C1 segment of cervical spinal cord (tissue), 14 donors: ENCODE data around the gene DLG2.
"Not testable (repeated sequence)": the region's sequence is repeated elsewhere in the genome, so short reads cannot be mapped to it uniquely, and the experiment has no call there.

Experiments used
- DNase-seq, 14 donors: peaks; one replicate each; lab custom pipeline; 2025; lab: John Stamatoyannopoulos, UW

Gene DLG2

DNA sequence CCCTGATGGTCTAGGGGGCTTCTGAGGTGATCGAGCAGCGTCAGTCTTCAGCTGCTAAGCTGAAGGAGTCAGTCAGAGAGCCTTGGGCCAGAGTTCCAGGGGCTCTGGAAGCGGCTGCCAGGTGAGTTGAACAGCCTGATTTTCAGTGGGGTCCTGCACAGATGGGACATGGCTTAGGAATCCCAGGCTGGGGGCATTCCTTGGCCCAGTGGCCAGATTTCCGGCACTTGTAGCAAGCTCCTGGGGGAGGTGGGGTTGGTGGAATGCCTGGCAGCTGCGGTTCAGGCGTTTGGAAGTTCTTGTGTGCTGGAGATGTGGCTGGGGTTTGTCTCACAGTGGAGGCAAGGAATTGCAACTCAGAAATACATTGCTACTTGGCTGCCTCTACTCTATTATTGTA, 2192.3 kb downstream of the DLG2 start:
- not testable (repeated sequence) for DNase-seq

DNA sequence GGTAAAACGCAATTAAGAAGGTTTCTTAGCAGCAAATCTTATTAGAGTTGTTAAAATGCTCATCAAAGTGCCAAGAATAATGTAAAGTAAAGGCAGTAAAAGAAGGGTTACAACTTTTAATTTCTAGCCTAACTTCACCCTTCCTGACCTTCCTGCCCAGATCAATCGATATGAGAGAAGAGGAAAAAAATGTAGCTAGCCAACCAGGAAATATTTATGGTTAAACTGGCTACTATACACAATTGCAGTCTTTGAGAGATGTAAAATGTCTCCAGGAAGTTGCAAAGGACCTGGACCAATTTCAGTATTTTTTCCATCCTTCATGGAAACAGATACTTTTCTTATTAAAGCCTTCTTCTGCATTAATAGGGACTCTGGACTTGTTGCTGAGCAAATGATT, 2199.2 kb downstream of the DLG2 start:
- no peak for DNase-seq

DNA sequence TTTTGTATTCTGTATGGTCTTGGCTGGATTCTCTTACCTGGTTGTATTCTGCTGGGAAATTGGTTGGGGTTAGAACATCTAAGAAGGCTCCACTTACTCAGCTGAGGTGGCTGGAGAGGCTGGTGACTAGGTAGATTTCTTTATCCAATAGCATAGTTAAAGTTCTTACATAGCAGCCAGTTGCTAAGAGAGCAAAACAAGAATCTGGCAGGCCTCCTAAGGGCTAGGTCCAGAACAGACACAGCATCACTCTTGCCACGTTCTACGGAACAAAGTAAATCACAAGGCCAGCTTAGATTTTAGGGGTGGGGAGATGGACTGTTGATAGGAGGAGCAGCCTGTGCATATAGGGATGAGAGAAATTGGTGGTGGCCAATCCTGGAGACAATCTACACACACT, 2199.6 kb downstream of the DLG2 start:
- DNase-seq, result no peak

DNA sequence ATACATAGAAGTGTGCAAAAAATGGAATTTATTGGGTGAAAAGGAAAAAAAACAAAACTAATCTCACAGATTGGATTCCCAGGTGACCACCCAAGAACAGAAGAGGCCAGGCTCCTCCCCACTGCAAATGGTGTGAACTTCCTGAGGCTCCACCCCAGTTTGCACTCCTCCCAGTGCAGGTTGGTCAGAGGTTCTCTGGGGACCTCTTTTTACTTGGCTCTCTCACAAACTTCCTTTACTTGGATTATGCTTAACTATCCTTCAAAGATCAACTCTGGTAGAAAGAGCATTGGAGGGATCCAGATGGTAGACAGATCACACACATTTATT, 2202.0 kb downstream of the DLG2 start:
- DNase-seq, result no peak

DNA sequence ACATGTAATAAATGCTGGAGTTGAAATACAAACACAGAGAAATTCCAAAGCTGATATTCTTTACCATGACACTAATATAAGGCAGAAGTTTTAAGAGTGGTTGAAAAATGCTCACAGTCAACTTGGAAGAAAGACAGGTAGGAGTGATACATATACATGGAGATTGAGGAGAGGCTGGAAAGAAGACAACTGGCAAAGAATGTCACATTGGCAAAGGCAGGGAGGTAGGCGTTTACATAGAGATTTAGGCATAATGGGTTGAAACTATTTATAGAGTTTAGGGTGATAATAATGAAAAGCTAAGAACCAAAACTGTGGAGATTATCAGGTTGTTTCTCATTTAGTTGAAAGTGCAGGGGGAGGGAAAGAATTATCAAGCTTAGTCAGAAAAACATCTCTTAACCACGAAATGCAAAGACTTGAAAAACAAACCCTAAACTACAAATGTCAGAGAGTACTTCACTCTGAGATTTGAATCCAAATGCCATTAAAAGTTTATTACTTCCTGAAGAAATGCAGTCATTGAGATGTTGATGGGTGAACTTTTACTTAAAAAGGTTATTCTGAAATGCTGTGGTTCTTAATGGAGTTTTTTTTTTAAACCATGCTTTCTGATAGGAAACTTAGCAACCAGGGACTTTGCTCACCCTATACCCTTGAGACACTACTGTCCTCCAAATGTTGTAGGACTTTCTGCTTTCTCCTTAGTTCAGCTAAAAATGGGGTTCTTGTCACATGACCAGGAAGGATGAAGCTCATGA, 2202.6 kb downstream of the DLG2 start:
- DNase-seq, result no peak

DNA sequence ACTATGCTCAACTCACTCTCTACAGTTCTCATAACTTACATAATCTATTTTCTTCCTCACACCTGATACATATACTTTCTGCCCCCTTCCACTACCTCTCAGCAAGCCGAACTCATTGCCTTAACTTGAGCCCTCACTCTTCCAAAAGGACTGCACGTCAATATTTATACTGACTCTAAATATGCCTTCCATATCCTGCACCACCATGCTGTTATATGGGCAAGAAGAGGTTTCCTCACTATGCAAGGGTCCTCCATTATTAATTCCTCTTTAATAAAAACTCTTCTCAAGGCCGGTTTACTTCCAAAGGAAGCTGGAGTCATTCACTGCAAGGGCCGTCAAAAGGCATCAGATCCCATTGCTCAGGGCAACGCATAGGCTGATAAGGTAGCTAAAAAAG, 2204.5 kb downstream of the DLG2 start:
- not testable (repeated sequence) for DNase-seq

DNA sequence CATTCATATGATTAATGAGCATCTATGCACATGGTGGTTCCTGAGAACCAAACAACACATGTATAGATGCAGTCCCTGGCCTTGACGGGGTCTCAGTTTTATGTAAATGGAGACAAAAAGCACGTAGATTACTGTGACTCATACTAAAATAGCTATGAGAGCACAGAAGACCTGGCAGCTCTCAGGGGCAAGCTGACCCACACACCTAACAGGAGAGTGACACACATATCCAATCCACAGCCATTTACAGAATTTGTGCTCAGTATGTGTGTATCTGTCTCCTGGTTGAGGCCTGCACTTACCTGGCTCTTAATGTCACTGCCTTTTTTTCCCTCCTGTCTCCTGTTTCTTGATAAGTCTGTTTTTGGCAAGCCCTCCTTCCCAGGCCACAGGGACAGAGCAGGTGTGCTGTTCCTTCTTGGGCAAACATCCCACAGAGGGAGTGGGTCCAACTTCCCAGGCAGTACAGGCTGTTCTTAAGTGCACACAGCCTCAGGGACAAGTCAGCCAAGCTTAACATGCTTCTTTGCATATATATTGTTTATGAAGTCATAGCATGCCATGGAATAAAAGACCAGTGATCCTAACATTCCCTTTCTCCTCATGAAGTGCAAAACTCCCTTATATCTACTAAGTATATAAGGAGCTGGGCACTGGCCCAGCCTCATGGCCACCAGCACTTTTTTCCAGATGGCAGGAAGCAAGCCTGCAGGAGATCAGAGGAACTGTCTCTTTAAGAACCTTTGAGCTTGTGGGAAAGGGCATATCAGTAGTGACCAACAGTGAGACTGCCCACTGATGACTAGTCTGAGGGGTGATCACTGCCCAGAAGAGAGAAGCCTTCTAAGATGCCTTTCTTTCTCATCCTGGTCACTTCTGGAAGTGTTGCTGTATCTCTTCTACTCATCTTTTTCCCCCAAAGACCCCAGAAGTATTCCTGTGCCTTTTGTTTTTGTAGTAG, 2216.3 kb downstream of the DLG2 start:
- DNase-seq, result peak in 2 of 14 donors; percentile 20 to 88

DNA sequence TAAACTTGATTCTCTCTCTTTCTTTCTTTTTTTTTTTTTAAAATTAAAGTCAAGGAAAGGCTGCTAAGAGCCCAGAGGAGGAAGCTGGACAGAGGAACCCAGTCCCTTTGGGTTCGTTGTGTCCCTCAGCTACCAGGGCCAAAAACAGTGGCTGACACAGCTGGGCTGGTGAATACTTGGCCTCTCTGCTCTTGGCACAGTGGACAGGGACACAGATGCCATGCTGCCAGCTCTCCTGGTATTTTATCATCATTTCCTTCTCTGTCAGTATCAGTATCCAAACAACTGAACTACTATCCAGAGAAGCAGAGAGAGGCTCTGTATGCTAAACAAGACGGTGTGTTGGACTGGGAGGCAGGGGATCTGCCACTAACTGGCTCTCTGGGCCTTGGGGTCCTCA, 2217.3 kb downstream of the DLG2 start:
- DNase-seq, result peak in 1 of 14 donors; percentile 30

DNA sequence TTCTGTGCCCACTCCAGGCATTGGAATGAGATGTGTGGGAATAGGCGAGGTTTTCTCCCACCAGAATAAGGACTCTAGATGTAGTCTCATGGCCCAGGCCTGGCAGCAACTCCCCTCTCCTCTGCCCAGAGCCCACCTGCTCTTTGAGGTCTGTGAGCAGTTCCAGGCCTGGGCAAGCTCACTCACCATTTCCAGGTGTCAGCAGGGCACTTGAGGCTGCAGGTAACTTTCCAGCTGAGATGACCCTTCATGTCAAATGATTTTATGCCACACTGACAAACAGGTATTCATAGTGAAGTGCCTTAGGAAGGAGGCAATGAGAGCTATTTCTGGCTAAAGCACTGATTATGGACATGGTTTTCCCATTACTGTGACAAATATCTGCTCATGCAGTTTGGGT, 2217.7 kb downstream of the DLG2 start:
- DNase-seq, result no peak

DNA sequence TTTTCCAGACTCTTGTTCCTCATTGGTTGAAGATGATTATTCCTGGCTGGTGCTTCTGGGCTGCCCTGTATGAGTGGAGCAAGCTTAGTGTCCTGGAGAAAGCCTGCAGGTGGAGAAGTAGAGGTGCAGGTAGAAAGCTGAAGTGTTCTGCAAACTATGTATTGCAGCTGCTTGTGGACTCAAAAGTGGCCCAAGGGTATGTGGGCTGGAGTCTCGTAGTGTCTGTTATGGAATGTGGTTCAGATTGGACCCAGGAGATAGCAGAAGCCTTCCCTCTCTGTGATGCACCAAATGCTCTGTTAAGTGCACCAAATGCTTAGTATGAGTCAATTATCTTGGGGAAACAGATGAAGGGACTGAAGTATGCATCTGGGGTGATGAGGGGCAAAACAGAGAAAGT, 2218.2 kb downstream of the DLG2 start:
- peak in 1 of 14 donors; percentile 6 for DNase-seq
